ENCODE data around the gene MYO7A.

MYO7A gene

GRCh38 chr11:77167791-77168190 lies 39.7 kb downstream of the MYO7A start:
- DNase-seq: no peak

- DNase-seq: no peak
Observed at GRCh38 chr11:77170107-77170506, 42.1 kb downstream of the MYO7A start.

GRCh38 chr11:77171254-77171653 lies 43.2 kb downstream of the MYO7A start:
- no peak for DNase-seq

- no peak for DNase-seq
Observed at GRCh38 chr11:77171885-77172665, 44.0 kb downstream of the MYO7A start.

GRCh38 chr11:77172666-77172982 lies 44.6 kb downstream of the MYO7A start:
- DNase-seq: no peak

- DNase-seq: no peak
Observed at GRCh38 chr11:77173494-77173893, 45.4 kb downstream of the MYO7A start.

GRCh38 chr11:77174559-77174958 lies 46.5 kb downstream of the MYO7A start:
- no peak for DNase-seq

GRCh38 chr11:77175021-77175842 lies 47.2 kb downstream of the MYO7A start:
- no peak for DNase-seq

- no peak for DNase-seq
Observed at GRCh38 chr11:77175869-77176539, 48.0 kb downstream of the MYO7A start.

- DNase-seq: no peak
Observed at GRCh38 chr11:77176996-77177395, 49.0 kb downstream of the MYO7A start.

- no peak for DNase-seq
Observed at GRCh38 chr11:77178150-77178549, 50.1 kb downstream of the MYO7A start.

- DNase-seq: no peak
Observed at GRCh38 chr11:77179048-77179447, 51.0 kb downstream of the MYO7A start.

GRCh38 chr11:77179681-77180080 lies 51.6 kb downstream of the MYO7A start:
- DNase-seq: no peak

GRCh38 chr11:77180346-77180745 lies 52.3 kb downstream of the MYO7A start:
- no peak for DNase-seq

- no peak for DNase-seq
Observed at GRCh38 chr11:77181226-77181625, 53.2 kb downstream of the MYO7A start.

GRCh38 chr11:77181799-77182541 lies 53.9 kb downstream of the MYO7A start:
- no peak for DNase-seq

- DNase-seq: no peak
Observed at GRCh38 chr11:77182542-77183430, 54.7 kb downstream of the MYO7A start.

GRCh38 chr11:77183431-77183984 lies 55.5 kb downstream of the MYO7A start:
- no peak for DNase-seq

- DNase-seq: no peak
Observed at GRCh38 chr11:77184136-77184860, 56.3 kb downstream of the MYO7A start.

GRCh38 chr11:77186302-77186701 lies 58.3 kb downstream of the MYO7A start:
- DNase-seq: no peak

Measured in NCI-H2171 treated with DMSO at 0.1 percent for 48 hours (cell line).